ENCODE data around the gene CLMN. TPM values are rescaled to one million over a fixed set of nuclear protein-coding genes. Genes with fewer than 3 reads are reported as not detected.

Gene CLMN
- total RNA-seq, 4 donors from 2014 or later, result 3.3 to 14.1 (median 5.1) TPM

DNA sequence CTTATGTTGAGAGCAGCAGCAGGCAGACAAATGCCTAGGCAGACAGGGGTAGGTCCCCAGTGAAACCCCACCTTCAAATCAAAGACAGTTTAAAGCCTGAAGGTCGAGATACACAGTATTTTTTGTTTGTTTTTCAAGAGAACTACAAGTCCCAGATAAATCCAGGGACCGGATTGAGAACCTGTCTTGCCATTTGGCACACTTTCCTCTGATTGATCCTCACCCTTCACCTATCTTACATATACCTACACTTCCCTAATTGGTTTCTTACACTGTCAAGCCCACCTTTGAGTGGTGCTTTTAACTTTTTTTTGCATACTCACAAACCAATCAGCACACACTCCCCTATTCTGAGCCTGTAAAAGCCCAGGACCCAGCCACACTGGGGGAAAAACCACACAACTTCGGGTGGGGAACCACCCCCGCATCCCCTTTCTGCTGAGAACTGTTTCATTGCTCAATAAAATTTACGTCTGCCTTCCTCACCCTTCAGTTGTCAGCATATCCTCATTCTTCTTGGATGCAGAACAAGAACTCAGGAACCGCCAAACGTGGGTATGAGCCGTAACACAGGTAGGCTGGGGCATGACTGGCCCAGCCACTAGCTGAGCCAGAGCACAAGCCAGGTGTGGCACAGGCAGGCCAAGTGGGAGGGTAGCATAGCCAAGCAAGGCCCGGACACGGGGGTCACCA lies 173.5 kb downstream of the CLMN start:
- WGBS, 2 donors, result 35 to 47% methylated on average over 6 to 7 of the region's 10 CpGs

GRCh38 chr14:95144849-95145248 lies 174.9 kb downstream of the CLMN start:
- Histone ChIP-seq H3K4me1 (peaks cover 15 to 90% (median 45%) of the 10 kb centered on the region in 3 donors), H3K4me3 (no peak overlapping the region), H3K27me3 (no peaks in the 10 kb centered on the region), H3K36me3 (no peaks in the 10 kb centered on the region), H3K9me3 (peaks cover 0 to 5% (median 3%) of the 10 kb centered on the region in 3 donors), H3K27ac (peak overlapping the region in 1 of 4 donors; percentile 68)
- intact Hi-C loops (cut with DNase I), result no loop called here
- WGBS, 2 donors, result 92 to 95% methylated on average over 2 of the region's 2 CpGs
- no peak for DNase-seq
- TF ChIP-seq POLR2A (IDR thresholded peaks at IDR 0.05), result no peak
- TF ChIP-seq, protein P1, sequence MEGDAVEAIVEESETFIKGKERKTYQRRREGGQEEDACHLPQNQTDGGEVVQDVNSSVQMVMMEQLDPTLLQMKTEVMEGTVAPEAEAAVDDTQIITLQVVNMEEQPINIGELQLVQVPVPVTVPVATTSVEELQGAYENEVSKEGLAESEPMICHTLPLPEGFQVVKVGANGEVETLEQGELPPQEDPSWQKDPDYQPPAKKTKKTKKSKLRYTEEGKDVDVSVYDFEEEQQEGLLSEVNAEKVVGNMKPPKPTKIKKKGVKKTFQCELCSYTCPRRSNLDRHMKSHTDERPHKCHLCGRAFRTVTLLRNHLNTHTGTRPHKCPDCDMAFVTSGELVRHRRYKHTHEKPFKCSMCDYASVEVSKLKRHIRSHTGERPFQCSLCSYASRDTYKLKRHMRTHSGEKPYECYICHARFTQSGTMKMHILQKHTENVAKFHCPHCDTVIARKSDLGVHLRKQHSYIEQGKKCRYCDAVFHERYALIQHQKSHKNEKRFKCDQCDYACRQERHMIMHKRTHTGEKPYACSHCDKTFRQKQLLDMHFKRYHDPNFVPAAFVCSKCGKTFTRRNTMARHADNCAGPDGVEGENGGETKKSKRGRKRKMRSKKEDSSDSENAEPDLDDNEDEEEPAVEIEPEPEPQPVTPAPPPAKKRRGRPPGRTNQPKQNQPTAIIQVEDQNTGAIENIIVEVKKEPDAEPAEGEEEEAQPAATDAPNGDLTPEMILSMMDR (IDR thresholded peaks at IDR 0.05), result no peak

More for the DNA sequence above, 173.5 kb downstream of the CLMN start:
- H3K9me3 ChIP-seq, result peaks cover 0 to 5% (median 3%) of the 10 kb centered on the region in 3 donors
- no peak for DNase-seq
- intact Hi-C loops (cut with DNase I), result no loop called here
- H3K27ac ChIP-seq, result peak overlapping the region; percentile 67 to 81 (median 74)
- peak overlapping the region in 1 of 4 donors; percentile 16 for H3K4me3 ChIP-seq
- peaks cover 13 to 90% (median 42%) of the 10 kb centered on the region in 3 donors for H3K4me1 ChIP-seq
- no peaks in the 10 kb centered on the region for H3K36me3 ChIP-seq
- TF ChIP-seq POLR2A (IDR thresholded peaks at IDR 0.05), result no peak
- TF ChIP-seq, protein P1 (IDR thresholded peaks at IDR 0.05), result no peak
- no peaks in the 10 kb centered on the region for H3K27me3 ChIP-seq

DNA sequence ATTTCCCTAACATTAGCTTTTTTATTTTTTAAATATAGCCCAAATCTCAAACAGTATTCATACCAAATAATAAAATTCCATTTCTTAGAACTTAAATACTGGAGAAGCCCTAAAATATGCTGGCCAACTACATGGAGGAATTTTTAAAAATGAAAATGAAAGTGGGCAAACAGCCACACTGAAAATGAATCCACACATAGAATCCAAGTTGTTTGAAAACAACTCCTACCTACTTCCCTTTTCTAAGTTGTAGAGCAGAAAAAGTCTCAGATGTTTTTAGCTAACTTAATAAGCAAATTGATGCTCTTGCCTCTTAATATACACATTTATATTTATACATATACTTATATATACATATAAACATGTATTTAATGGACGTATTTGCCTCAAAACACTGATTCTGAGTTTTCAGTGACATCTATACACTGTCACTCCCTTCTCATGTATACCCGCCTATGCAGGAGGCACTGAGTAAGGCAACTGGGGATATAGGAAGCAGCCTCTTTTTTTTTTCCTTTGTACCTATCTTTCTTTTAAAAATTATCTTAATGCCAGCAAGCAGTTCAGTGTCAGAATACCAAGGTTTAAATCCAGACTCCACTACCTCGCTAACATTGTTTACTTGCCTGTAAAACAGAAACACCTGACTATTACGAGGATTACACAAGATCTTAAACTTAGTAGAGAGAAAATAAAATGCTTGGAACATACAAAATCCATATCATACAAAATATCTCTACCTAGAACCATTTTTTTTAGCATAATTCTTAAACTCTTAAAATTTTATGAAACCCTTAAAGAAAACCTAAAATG lies 175.7 kb downstream of the CLMN start:
- Histone ChIP-seq H3K4me3 (peak overlapping the region in 2 of 4 donors; percentile 8 to 24), H3K4me1 (peaks cover 16 to 92% (median 49%) of the 10 kb centered on the region in 3 donors), H3K9me3 (peaks cover 0 to 5% (median 3%) of the 10 kb centered on the region in 3 donors), H3K27ac (peak overlapping the region; percentile 2 to 78 (median 60)), H3K36me3 (no peaks in the 10 kb centered on the region), H3K27me3 (no peaks in the 10 kb centered on the region)
- 62 to 64% methylated on average over 4 of the region's 4 CpGs for WGBS, 2 donors
- intact Hi-C loops (cut with DNase I), result no loop called here
- TF ChIP-seq, protein P1 (IDR thresholded peaks at IDR 0.05), result no peak
- TF ChIP-seq POLR2A (IDR thresholded peaks at IDR 0.05), result no peak
- DNase-seq, result no peak

- TF ChIP-seq, protein P1 (IDR thresholded peaks at IDR 0.05), result no peak
- no peak for TF ChIP-seq POLR2A (IDR thresholded peaks at IDR 0.05)
- intact Hi-C loops (cut with DNase I), result no loop called here
- H3K4me1 ChIP-seq, result peaks cover 24 to 90% (median 45%) of the 10 kb centered on the region in 3 donors
Observed at GRCh38 chr14:95142208-95142607, 177.5 kb downstream of the CLMN start.

GRCh38 chr14:95141684-95142083 lies 178.0 kb downstream of the CLMN start:
- peak overlapping the region in 1 of 4 donors; percentile 66 for H3K27ac ChIP-seq
- DNase-seq, result no peak
- 35 to 46% methylated on average over 1 of the region's 1 CpG for WGBS, 2 donors
- intact Hi-C loops (cut with DNase I), result no loop called here
- TF ChIP-seq, protein P1 (IDR thresholded peaks at IDR 0.05), result no peak
- no peak for TF ChIP-seq POLR2A (IDR thresholded peaks at IDR 0.05)
- no peaks in the 10 kb centered on the region for H3K27me3 ChIP-seq
- H3K36me3 ChIP-seq, result no peaks in the 10 kb centered on the region
- peaks cover 0 to 5% (median 3%) of the 10 kb centered on the region in 3 donors for H3K9me3 ChIP-seq
- no peak overlapping the region for H3K4me3 ChIP-seq
- peaks cover 24 to 90% (median 44%) of the 10 kb centered on the region in 3 donors for H3K4me1 ChIP-seq

More at GRCh38 chr14:95142208-95142607, 177.5 kb downstream of the CLMN start:
- no peak for DNase-seq
- H3K4me3 ChIP-seq, result no peak overlapping the region
- no peaks in the 10 kb centered on the region for H3K36me3 ChIP-seq
- H3K27ac ChIP-seq, result no peak overlapping the region
- peaks cover 0 to 5% (median 3%) of the 10 kb centered on the region in 3 donors for H3K9me3 ChIP-seq
- WGBS, 2 donors, result 96 to 99% methylated on average over 2 of the region's 2 CpGs
- no peaks in the 10 kb centered on the region for H3K27me3 ChIP-seq
